Loucy (cell line): ENCODE results near the gene TNFRSF8.

ENCODE experiments used
- H2AFZ ChIP-seq: fragments of 200-600 bp; sonication (generic); 2 replicates; pipeline ENCODE4 v1.6.0; 2016; ENCODE audit warnings: antibody characterized with exemption, mild to moderate bottlenecking, low read length, moderate library complexity
- H3F3A ChIP-seq: fragments of 200-600 bp; 2 replicates; pipeline ENCODE4 v1.6.0; 2016; ENCODE audit warnings: antibody characterized with exemption, low read depth, mild to moderate bottlenecking
- H3K27me3 ChIP-seq: fragments of 200-600 bp; sonication (generic); 2 replicates; pipeline ENCODE4 v1.6.1; 2014; ENCODE audit warnings: low read length, mild to moderate bottlenecking; ENCODE audit not compliant: insufficient read depth, poor library complexity, severe bottlenecking
- H3K36me3 ChIP-seq: fragments of 200-600 bp; sonication (generic); 2 replicates; pipeline ENCODE4 v1.6.1; 2016; ENCODE audit warnings: low read length; ENCODE audit not compliant: insufficient read depth
- H3K4me1 ChIP-seq: fragments of 200-600 bp; sonication (generic); 2 replicates; pipeline ENCODE4 v1.5.1; 2014; ENCODE audit warnings: low read length, mild to moderate bottlenecking; ENCODE audit not compliant: insufficient read depth, poor library complexity, severe bottlenecking
- H3K4me2 ChIP-seq: fragments of 200-600 bp; sonication (generic); 2 replicates; pipeline ENCODE4 v1.6.0; 2014; ENCODE audit warnings: antibody characterized with exemption, low read length, low read depth, mild to moderate bottlenecking; ENCODE audit not compliant: poor library complexity, severe bottlenecking
- H3K4me3 ChIP-seq: fragments of 200-600 bp; sonication (generic); 2 replicates; pipeline ENCODE4 v1.5.1; 2014; ENCODE audit warnings: low read length, mild to moderate bottlenecking, mixed read lengths; ENCODE audit not compliant: poor library complexity, severe bottlenecking
- H3K79me2 ChIP-seq: fragments of 200-600 bp; sonication (generic); 2 replicates; pipeline ENCODE4 v1.6.1; 2014; ENCODE audit warnings: low read length; ENCODE audit not compliant: insufficient read depth
- H3K9ac ChIP-seq: fragments of 200-600 bp; sonication (generic); 2 replicates; pipeline ENCODE4 v1.6.0; 2014; ENCODE audit warnings: mild to moderate bottlenecking, low read depth, low read length, moderate library complexity; ENCODE audit not compliant: poor library complexity, severe bottlenecking
- H3K9me2 ChIP-seq: fragments of 200-600 bp; sonication (generic); replicated peaks from 2 replicates; pipeline ENCODE4 v1.6.1; 2016; ENCODE audit warnings: low read depth, low read length, mixed read lengths
- H3K9me3 ChIP-seq: fragments of 200-600 bp; sonication (generic); 2 replicates; pipeline ENCODE4 v1.6.1; 2014; ENCODE audit warnings: mild to moderate bottlenecking, antibody characterized with exemption, low read length, low read depth; ENCODE audit not compliant: insufficient read depth
- H4K20me1 ChIP-seq: fragments of 200-600 bp; sonication (generic); 2 replicates; pipeline ENCODE4 v1.6.0; 2014; ENCODE audit warnings: antibody characterized with exemption, low read length, mild to moderate bottlenecking; ENCODE audit not compliant: insufficient read depth, poor library complexity, severe bottlenecking
- CTCF ChIP-seq: fragments of 200-600 bp; sonication (generic); conservative IDR thresholded peaks from 2 replicates; pipeline ENCODE4 v1.5.1; 2014; ENCODE audit warnings: mild to moderate bottlenecking, antibody characterized with exemption, low read length
- EZH2phosphoT487 ChIP-seq: fragments of 200-600 bp; IDR thresholded peaks from 2 replicates; pipeline ENCODE4 v1.6.1; 2018; ENCODE audit warnings: antibody characterized with exemption, mild to moderate bottlenecking, moderate library complexity, borderline replicate concordance

Gene TNFRSF8

GRCh38 chr1:12129624-12130023 is 66.5 kb downstream of the TNFRSF8 start:
- no peak for TF ChIP-seq EZH2phosphoT487
- TF ChIP-seq CTCF, result no peak
- Histone ChIP-seq H3K27me3 (no peaks in the 10 kb centered on the region), H4K20me1 (no peaks in the 10 kb centered on the region), H3K4me2 (no peak overlapping the region), H3K9me3 (no peaks in the 10 kb centered on the region), H3K4me1 (peaks cover 9% of the 10 kb centered on the region), H3K36me3 (no peaks in the 10 kb centered on the region), H3K79me2 (no peaks in the 10 kb centered on the region), H3F3A (no peaks in the 10 kb centered on the region), H3K9me2 (no peaks in the 10 kb centered on the region), H2AFZ (no peak overlapping the region), H3K9ac (no peak overlapping the region), H3K4me3 (no peak overlapping the region)

GRCh38 chr1:12130466-12131130 is 67.5 kb downstream of the TNFRSF8 start:
- TF ChIP-seq CTCF, result no peak
- no peak for TF ChIP-seq EZH2phosphoT487
- no peaks in the 10 kb centered on the region for H3K79me2 ChIP-seq
- H3K4me3 ChIP-seq, result no peak overlapping the region
- no peaks in the 10 kb centered on the region for H3K9me2 ChIP-seq
- H3K4me1 ChIP-seq, result peaks cover 2% of the 10 kb centered on the region
- H3K4me2 ChIP-seq, result no peak overlapping the region
- no peaks in the 10 kb centered on the region for H3K27me3 ChIP-seq
- H2AFZ ChIP-seq, result no peak overlapping the region
- no peaks in the 10 kb centered on the region for H3F3A ChIP-seq
- no peaks in the 10 kb centered on the region for H3K36me3 ChIP-seq
- no peaks in the 10 kb centered on the region for H3K9me3 ChIP-seq
- no peak overlapping the region for H3K9ac ChIP-seq
- H4K20me1 ChIP-seq, result no peaks in the 10 kb centered on the region

GRCh38 chr1:12132078-12132477 is 69.0 kb downstream of the TNFRSF8 start:
- TF ChIP-seq CTCF (no peak), EZH2phosphoT487 (no peak)
- Histone ChIP-seq H4K20me1 (no peaks in the 10 kb centered on the region), H3F3A (no peaks in the 10 kb centered on the region), H3K9me2 (no peaks in the 10 kb centered on the region), H3K4me3 (no peak overlapping the region), H3K27me3 (no peaks in the 10 kb centered on the region), H2AFZ (no peak overlapping the region), H3K4me1 (no peaks in the 10 kb centered on the region), H3K36me3 (no peaks in the 10 kb centered on the region), H3K9ac (no peak overlapping the region), H3K9me3 (no peaks in the 10 kb centered on the region), H3K4me2 (no peak overlapping the region), H3K79me2 (no peaks in the 10 kb centered on the region)
